ENCODE data around the gene ADGRE3.
"Not testable (repeated sequence)": the region's sequence is repeated elsewhere in the genome, so short reads cannot be mapped to it uniquely, and the experiment has no call there.

ADGRE3 gene

GRCh38 chr19:14595558-14595957 lies 79.1 kb downstream of the ADGRE3 start:
- DNase-seq, result no peak

- not testable (repeated sequence) for DNase-seq
Measured at GRCh38 chr19:14589433-14589832, 85.2 kb downstream of the ADGRE3 start.

- DNase-seq, result not testable (repeated sequence)
Measured at GRCh38 chr19:14585187-14585586, 89.5 kb downstream of the ADGRE3 start.

- DNase-seq, result not testable (repeated sequence)
Measured at GRCh38 chr19:14584372-14584771, 90.3 kb downstream of the ADGRE3 start.

GRCh38 chr19:14582894-14583340 lies 91.7 kb downstream of the ADGRE3 start, which contains the start of gene CLEC17A:
CLEC17A (plus strand) TSS chr19:14583084; CDS start chr19:14583161, 77 bp downstream.
- no peak for DNase-seq

- no peak for DNase-seq
Measured at GRCh38 chr19:14580623-14581237, 93.9 kb downstream of the ADGRE3 start.

GRCh38 chr19:14577885-14578427 lies 96.7 kb downstream of the ADGRE3 start:
- DNase-seq, result no peak

- DNase-seq, result no peak
Measured at GRCh38 chr19:14577264-14577663, 97.4 kb downstream of the ADGRE3 start.

- DNase-seq, result no peak
Measured at GRCh38 chr19:14576363-14576762, 98.3 kb downstream of the ADGRE3 start.

GRCh38 chr19:14575428-14575980 lies 99.1 kb downstream of the ADGRE3 start:
- no peak for DNase-seq

- DNase-seq, result peak; percentile 86
Measured at GRCh38 chr19:14571695-14572490, 102.8 kb downstream of the ADGRE3 start, which contains the start of gene NDUFB7. NDUFB7 (minus strand) TSS chr19:14572066; CDS start chr19:14572000, 66 bp downstream.

GRCh38 chr19:14570864-14571527 lies 103.6 kb downstream of the ADGRE3 start:
- DNase-seq, result no peak
